Astrocyte of the spinal cord (primary cell): ENCODE measurements around the gene CSAD.

Experiments
- DNase-seq: peaks from one replicate; pipeline ENCODE4 v3.0.0; 2011; ENCODE audit warnings: low read depth, low spot score
- H3K4me3 ChIP-seq: 2 replicates; pipeline ENCODE4 v1.5.1; 2011; ENCODE audit warnings: low read depth, mild to moderate bottlenecking, low read length, moderate library complexity
- in situ Hi-C: cut with HindIII; loops from 2 replicates; pipeline ENCODE4 v1.10.0; 2017; ENCODE audit warnings: low sequenced_read_pairs
- TF ChIP-seq, protein P1 (sequence below): IDR thresholded peaks from 2 replicates; pipeline ENCODE4 v1.5.1; 2012; ENCODE audit warnings: low read depth, mild to moderate bottlenecking, low read length, inconsistent platforms

Gene CSAD

GRCh38 chr12:53194973-53195372 is 14.2 kb upstream of the CSAD start:
- no peak overlapping the region for H3K4me3 ChIP-seq
- DNase-seq: no peak
- TF ChIP-seq, protein P1, sequence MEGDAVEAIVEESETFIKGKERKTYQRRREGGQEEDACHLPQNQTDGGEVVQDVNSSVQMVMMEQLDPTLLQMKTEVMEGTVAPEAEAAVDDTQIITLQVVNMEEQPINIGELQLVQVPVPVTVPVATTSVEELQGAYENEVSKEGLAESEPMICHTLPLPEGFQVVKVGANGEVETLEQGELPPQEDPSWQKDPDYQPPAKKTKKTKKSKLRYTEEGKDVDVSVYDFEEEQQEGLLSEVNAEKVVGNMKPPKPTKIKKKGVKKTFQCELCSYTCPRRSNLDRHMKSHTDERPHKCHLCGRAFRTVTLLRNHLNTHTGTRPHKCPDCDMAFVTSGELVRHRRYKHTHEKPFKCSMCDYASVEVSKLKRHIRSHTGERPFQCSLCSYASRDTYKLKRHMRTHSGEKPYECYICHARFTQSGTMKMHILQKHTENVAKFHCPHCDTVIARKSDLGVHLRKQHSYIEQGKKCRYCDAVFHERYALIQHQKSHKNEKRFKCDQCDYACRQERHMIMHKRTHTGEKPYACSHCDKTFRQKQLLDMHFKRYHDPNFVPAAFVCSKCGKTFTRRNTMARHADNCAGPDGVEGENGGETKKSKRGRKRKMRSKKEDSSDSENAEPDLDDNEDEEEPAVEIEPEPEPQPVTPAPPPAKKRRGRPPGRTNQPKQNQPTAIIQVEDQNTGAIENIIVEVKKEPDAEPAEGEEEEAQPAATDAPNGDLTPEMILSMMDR: no peak
- in situ Hi-C loops: no loop called here

GRCh38 chr12:53193985-53194716 is 13.4 kb upstream of the CSAD start:
- TF ChIP-seq, protein P1: no peak
- no peak overlapping the region for H3K4me3 ChIP-seq
- in situ Hi-C loops: no loop called here
- no peak for DNase-seq

- DNase-seq: no peak
- TF ChIP-seq, protein P1: no peak
- in situ Hi-C loops: no loop called here
- H3K4me3 ChIP-seq: no peak overlapping the region
Observed at GRCh38 chr12:53193040-53193439, 12.3 kb upstream of the CSAD start.

DNA sequence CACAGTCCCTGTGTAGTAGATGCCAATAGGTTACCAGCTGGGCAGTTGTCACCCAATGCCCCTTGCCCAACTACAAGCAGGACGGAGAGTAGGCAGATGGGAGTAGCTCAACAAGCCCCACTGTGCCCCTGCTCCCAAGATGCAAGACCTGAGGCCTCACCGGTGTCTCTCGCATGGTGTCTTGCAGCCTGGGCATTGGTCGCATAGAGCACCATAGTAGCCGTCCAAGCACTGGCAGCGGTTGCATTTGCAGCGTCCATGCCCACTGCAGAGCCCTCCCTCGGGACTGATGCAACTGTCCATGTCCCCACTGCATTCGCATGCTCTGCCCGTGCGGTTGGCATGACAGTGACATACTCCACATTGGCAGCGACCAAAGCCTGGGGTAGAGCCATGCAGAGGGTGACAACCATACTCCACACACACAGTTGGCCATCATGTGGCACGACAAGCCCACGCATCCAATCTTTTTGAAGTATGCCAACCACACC is 11.9 kb upstream of the CSAD start:
- no peak for DNase-seq
- no peak overlapping the region for H3K4me3 ChIP-seq
- in situ Hi-C loops: no loop called here
- TF ChIP-seq, protein P1: no peak

DNA sequence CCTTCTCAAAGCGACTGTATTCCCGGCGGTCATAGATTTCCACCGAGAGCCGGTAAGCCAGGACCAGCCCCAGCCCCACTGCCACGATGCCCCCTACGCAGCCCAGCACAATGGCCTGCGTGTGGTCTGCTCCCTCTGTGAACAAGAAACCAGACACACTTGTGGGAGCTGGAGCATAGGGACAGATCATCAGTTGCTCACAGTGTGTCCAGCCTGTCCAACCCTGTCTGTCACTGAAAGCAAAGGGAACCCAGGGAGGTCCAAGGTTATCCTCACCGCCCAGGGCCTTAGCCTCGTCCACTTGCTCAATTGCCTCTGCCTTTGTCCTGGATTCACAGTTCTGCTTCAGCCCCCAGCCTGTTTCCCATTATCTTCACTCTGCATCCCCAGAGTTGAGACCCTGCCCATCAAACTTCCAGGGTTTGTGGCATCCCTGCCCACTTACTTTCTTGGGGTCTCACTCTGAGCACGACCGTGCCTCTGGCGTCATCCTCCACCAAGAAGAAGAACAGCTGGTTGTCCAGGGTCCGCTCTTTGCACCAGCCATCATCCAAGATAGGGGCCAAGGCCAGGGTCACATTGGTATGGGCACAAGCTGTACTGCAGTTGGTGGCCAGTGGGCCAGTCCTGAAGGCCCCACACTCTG is 11.3 kb upstream of the CSAD start:
- TF ChIP-seq, protein P1: no peak
- no peak for DNase-seq
- in situ Hi-C loops: no loop called here
- no peak overlapping the region for H3K4me3 ChIP-seq

- TF ChIP-seq, protein P1: no peak
- no peak overlapping the region for H3K4me3 ChIP-seq
- DNase-seq: no peak
- in situ Hi-C loops: no loop called here
Observed at GRCh38 chr12:53191096-53191884, 10.6 kb upstream of the CSAD start.
